Tibial artery (tissue), 4 donors: ENCODE measurements around the gene PAX8.
A peak's percentile ranks its signal among the peaks of the same experiment; 100 is the strongest.
"Not testable (repeated sequence)": the region's sequence is repeated elsewhere in the genome, so short reads cannot be mapped to it uniquely, and the experiment has no call there.

Experiments
- DNase-seq, 2 donors: peaks; one replicate each; pipeline ENCODE4 v3.0.0-alpha.2; 2019
- H3K27ac ChIP-seq, 2 donors: fragments of 200-600 bp; sonication (generic) in 1 of 2; 1 replicate in 1 of 2; 2 replicates in 1 of 2; pipeline ENCODE4 v1.5.1; 2018 to 2019; ENCODE audit warnings: mild to moderate bottlenecking in 1 of 2
- H3K27me3 ChIP-seq, 2 donors: fragments of 200-600 bp; sonication (generic) in 1 of 2; one replicate each; pipeline versions ENCODE4 v1.5.1 to v1.6.0; 2016 to 2019
- H3K36me3 ChIP-seq, 3 donors: fragments of 200-600 bp; sonication (generic) in 2 of 3; one replicate each; pipeline ENCODE4 v1.5.1; 2016 to 2019; ENCODE audit warnings: mild to moderate bottlenecking in 2 of 3
- H3K4me1 ChIP-seq, 4 donors: fragments of 200-600 bp; sonication (generic) in 2 of 4; 1 replicate in 3 of 4; 2 replicates in 1 of 4; pipeline ENCODE4 v1.5.1; 2016 to 2019
- H3K4me3 ChIP-seq, 2 donors: fragments of 200-600 bp; sonication (generic) in 1 of 2; 1 replicate in 1 of 2; 2 replicates in 1 of 2; pipeline ENCODE4 v1.5.1; 2018 to 2019; ENCODE audit warnings: mild to moderate bottlenecking in 2 of 2
- H3K9me3 ChIP-seq, 3 donors: fragments of 200-600 bp; sonication (generic) in 1 of 3; one replicate each; pipeline ENCODE4 v1.5.1; 2016 to 2019
- intact Hi-C: fragments of 100-400 bp; cut with DNase I; formaldehyde crosslinking; loops from one replicate; pipeline ENCODE4 v1.15.0; 2023; ENCODE audit warnings: low total_unique reads
- TF ChIP-seq, protein P1 (sequence below), 2 experiments: fragments of 200-600 bp in 1 of 2; fragments of 450-650 bp in 1 of 2; IDR thresholded peaks; one replicate each; pipeline ENCODE4 v1.5.1; 2017 to 2019; ENCODE audit warnings: antibody characterized with exemption in 2 of 2, mild to moderate bottlenecking in 1 of 2, moderate library complexity in 1 of 2

The PAX8 gene

DNA sequence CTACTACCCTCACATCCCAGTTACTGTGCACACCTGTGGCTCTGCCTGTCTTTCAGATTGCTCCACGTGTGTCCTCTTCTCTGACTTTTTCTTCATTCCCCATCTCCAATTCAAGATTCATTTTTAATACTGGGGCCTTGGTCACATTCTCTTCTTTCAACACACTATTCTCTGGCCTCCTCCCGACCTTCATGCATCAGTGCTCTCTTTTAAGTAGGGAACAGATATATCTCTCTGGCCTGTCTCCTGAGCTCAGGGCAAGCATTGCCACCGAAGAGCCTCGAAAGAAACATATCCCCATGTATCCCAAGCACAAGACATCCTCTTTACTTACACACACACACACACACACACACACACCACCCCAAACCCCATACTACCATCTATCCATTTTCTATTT lies 21.6 kb upstream of the PAX8 start:
- Histone ChIP-seq H3K27me3 (no peaks in the 10 kb centered on the region), H3K4me3 (no peak overlapping the region), H3K4me1 (no peaks in the 10 kb centered on the region), H3K9me3 (no peaks in the 10 kb centered on the region), H3K27ac (no peak overlapping the region), H3K36me3 (no peaks in the 10 kb centered on the region)
- TF ChIP-seq, protein P1, sequence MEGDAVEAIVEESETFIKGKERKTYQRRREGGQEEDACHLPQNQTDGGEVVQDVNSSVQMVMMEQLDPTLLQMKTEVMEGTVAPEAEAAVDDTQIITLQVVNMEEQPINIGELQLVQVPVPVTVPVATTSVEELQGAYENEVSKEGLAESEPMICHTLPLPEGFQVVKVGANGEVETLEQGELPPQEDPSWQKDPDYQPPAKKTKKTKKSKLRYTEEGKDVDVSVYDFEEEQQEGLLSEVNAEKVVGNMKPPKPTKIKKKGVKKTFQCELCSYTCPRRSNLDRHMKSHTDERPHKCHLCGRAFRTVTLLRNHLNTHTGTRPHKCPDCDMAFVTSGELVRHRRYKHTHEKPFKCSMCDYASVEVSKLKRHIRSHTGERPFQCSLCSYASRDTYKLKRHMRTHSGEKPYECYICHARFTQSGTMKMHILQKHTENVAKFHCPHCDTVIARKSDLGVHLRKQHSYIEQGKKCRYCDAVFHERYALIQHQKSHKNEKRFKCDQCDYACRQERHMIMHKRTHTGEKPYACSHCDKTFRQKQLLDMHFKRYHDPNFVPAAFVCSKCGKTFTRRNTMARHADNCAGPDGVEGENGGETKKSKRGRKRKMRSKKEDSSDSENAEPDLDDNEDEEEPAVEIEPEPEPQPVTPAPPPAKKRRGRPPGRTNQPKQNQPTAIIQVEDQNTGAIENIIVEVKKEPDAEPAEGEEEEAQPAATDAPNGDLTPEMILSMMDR (IDR thresholded peaks at IDR 0.05) = no peak
- no peak for DNase-seq
- intact Hi-C loops = no loop called here

GRCh38 chr2:113298176-113298575 lies 19.5 kb upstream of the PAX8 start:
- TF ChIP-seq, protein P1 (IDR thresholded peaks at IDR 0.05) = no peak
- intact Hi-C loops = no loop called here
- no peak overlapping the region for H3K4me3 ChIP-seq
- H3K36me3 ChIP-seq = no peaks in the 10 kb centered on the region
- no peaks in the 10 kb centered on the region for H3K4me1 ChIP-seq
- no peak overlapping the region for H3K27ac ChIP-seq
- DNase-seq = no peak
- no peaks in the 10 kb centered on the region for H3K27me3 ChIP-seq
- H3K9me3 ChIP-seq = no peaks in the 10 kb centered on the region

DNA sequence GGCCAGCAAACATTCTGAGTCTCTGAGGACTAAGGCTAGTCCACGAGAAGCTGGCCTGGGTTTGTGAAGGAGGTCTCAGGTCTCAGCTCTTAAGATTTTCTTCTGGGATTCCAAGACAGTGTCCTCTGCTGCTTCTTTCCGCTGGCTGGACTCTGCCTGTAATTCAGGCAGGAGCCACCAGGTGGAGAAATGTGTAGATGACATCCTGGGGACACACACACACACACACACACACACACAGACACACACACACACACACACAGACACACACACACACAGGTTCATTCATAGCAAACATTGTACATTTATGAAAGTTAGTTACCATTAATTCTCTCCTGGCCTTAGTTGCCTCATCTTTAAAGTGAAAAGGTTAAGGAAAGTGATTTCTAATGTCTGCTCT lies 18.9 kb upstream of the PAX8 start:
- H3K27me3 ChIP-seq, H3K4me1 ChIP-seq, H3K9me3 ChIP-seq, H3K4me3 ChIP-seq, H3K36me3 ChIP-seq, H3K27ac ChIP-seq, intact Hi-C loops, DNase-seq: not testable (repeated sequence)

- Histone ChIP-seq H3K36me3 (no peaks in the 10 kb centered on the region), H3K4me1 (peaks cover 0 to 6% (median 0%) of the 10 kb centered on the region in 4 donors), H3K4me3 (no peak overlapping the region), H3K27me3 (peaks cover 0 to 31% of the 10 kb centered on the region in 2 donors), H3K27ac (no peak overlapping the region), H3K9me3 (no peaks in the 10 kb centered on the region)
- TF ChIP-seq, protein P1 (IDR thresholded peaks at IDR 0.05) = no peak
- intact Hi-C loops = no loop called here
- DNase-seq = no peak
These were observed 12.5 kb upstream of the PAX8 start for GRCh38 chr2:113291191-113291590.

DNA sequence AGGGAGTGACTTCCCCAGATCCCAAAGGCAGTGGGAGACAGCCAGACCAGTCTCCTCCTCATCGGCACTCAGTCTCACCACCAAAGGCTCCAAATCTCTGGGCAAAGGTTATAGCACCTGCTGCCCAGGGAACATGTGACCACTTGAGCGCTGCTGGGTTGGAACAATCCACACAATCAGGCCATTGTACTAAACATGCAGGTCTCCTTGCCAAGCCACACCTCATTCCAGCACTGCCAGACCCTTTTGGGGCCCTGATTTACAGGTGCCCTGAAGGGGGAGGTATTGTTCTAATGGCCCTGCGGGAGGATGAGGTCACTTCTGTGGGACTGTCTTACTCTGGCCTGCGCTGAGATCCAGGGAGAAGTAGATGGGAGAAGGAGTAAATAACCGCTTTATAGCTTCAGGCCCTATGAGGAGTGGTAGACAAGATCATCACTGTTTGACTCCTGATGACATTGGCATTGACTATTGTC lies 10.0 kb upstream of the PAX8 start:
- H3K36me3 ChIP-seq, DNase-seq, intact Hi-C loops, H3K9me3 ChIP-seq, H3K4me3 ChIP-seq, H3K27ac ChIP-seq: not testable (repeated sequence)
- H3K27me3 ChIP-seq = peaks cover 0 to 31% of the 10 kb centered on the region in 2 donors
- H3K4me1 ChIP-seq = peaks cover 0 to 27% (median 12%) of the 10 kb centered on the region in 4 donors

GRCh38 chr2:113288117-113288673 lies 9.5 kb upstream of the PAX8 start:
- H3K36me3 ChIP-seq, H3K4me3 ChIP-seq, intact Hi-C loops, DNase-seq, H3K9me3 ChIP-seq, H3K27ac ChIP-seq: not testable (repeated sequence)
- H3K4me1 ChIP-seq = peaks cover 0 to 32% (median 17%) of the 10 kb centered on the region in 4 donors
- H3K27me3 ChIP-seq = peaks cover 0 to 31% of the 10 kb centered on the region in 2 donors

GRCh38 chr2:113285816-113286215 lies 7.1 kb upstream of the PAX8 start:
- Histone ChIP-seq H3K27ac (no peak overlapping the region), H3K36me3 (no peaks in the 10 kb centered on the region), H3K4me3 (no peak overlapping the region), H3K9me3 (no peaks in the 10 kb centered on the region), H3K27me3 (peaks cover 0 to 21% of the 10 kb centered on the region in 2 donors), H3K4me1 (peaks cover 0 to 35% (median 26%) of the 10 kb centered on the region in 4 donors)
- no peak for DNase-seq
- intact Hi-C loops = no loop called here
- TF ChIP-seq, protein P1 (IDR thresholded peaks at IDR 0.05) = no peak

GRCh38 chr2:113284999-113285398 lies 6.3 kb upstream of the PAX8 start:
- H3K27ac ChIP-seq = peak overlapping the region in 1 of 2 donors; percentile 77
- intact Hi-C loops, H3K9me3 ChIP-seq, H3K4me3 ChIP-seq, DNase-seq, H3K36me3 ChIP-seq: not testable (repeated sequence)
- H3K27me3 ChIP-seq = peaks cover 0 to 15% of the 10 kb centered on the region in 2 donors
- H3K4me1 ChIP-seq = peaks cover 0 to 35% (median 26%) of the 10 kb centered on the region in 4 donors
